Measurements from ENCODE around the gene MYL12B. TPM values are rescaled to one million over a fixed set of nuclear protein-coding genes. Genes with fewer than 3 reads are reported as not detected.

Gene MYL12B
- total RNA-seq, 4 donors from 2014 or later = 261 to 505 (median 275) TPM

DNA sequence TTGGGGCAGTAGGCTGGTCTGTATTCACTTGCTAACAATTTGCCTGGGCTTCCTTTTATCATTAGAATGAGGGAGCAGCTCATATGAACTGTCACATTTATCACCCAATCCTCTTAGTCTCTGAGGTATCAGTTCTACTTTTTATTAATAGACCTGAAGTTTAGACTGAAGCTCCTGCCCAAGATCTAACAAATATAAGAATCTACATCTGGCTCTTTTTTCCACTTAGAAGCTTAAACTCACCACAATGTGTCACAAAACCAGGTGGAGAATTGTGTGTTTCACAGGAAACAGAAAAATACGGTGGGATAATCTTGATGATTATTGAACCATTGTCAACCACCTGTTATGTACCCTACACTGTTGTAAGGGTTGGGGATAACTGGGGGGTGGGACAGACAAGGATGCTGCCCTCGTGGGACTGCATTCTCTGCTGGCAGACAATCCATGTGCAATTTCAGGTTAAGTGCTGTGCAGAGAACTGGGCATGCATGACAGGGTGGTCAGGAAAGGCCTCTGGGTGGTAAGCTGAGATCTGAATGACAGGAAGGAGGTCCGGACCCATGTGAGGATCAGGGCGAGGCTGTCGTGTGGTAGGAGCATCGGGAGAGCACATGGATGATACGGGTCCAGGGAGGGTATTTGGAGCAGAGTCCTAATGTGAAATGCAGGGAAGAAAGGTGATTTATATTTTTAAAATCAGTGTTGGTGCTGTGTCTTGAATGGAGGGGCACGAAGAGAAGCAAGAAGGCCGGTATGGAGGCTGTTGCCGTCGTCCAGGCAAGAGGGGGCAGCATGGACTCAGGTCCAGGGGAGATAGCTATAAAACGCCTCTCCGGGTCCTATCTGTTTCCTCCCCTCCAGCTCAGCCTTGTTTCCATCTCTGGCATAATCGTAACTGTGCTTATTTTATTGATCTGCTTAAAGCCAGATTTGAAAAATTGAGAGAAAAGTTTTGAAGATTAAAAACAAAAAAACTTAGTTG is 17.6 kb downstream of the MYL12B start:
- TF ChIP-seq, protein P1, sequence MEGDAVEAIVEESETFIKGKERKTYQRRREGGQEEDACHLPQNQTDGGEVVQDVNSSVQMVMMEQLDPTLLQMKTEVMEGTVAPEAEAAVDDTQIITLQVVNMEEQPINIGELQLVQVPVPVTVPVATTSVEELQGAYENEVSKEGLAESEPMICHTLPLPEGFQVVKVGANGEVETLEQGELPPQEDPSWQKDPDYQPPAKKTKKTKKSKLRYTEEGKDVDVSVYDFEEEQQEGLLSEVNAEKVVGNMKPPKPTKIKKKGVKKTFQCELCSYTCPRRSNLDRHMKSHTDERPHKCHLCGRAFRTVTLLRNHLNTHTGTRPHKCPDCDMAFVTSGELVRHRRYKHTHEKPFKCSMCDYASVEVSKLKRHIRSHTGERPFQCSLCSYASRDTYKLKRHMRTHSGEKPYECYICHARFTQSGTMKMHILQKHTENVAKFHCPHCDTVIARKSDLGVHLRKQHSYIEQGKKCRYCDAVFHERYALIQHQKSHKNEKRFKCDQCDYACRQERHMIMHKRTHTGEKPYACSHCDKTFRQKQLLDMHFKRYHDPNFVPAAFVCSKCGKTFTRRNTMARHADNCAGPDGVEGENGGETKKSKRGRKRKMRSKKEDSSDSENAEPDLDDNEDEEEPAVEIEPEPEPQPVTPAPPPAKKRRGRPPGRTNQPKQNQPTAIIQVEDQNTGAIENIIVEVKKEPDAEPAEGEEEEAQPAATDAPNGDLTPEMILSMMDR (IDR thresholded peaks at IDR 0.05; ENCODE audit: low read depth) = no peak

DNA sequence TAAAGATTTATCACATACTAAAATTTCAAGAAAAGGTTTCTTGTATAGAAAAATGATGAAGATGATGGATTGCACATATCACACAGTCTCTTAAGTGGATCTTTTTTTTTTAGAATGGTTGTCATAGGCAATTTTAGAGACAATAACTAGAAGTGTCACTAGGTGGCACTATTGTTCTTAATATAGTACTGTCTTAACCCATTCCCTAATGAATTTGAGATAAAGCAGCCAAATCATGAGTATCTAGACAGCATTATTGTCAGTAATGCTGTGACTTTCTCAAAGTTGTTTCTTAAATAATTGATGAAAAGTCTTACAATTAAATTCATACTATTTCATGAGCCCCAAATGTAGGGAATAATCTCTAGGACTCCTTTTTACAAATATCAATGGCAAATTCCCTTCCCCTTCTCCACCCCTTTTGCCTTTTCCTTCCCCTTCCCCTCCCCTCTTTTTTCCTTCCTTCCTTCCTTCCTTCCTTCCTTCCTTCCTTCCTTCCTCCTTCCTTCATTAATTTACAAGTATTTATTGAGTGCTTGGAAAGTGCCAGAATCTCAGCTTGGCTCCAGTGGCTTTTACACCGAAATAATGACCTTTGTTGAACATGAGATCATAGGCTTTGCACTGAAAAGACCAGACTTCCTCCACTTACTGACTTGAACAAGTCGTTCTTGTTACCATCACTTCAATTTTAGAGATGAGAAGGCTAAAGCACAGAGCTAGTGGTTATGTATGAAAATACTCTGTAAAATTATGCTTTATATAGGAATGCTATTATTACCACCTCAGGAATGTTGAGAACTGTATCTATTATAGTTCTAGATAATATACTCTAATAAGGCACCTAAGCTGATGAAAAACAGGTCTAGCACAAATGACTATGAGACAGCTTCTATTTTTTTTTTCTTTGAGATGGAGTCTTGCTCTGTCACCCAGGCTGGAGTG is 19.8 kb downstream of the MYL12B start:
- TF ChIP-seq, protein P1 (IDR thresholded peaks at IDR 0.05; ENCODE audit: low read depth) = no peak

DNA sequence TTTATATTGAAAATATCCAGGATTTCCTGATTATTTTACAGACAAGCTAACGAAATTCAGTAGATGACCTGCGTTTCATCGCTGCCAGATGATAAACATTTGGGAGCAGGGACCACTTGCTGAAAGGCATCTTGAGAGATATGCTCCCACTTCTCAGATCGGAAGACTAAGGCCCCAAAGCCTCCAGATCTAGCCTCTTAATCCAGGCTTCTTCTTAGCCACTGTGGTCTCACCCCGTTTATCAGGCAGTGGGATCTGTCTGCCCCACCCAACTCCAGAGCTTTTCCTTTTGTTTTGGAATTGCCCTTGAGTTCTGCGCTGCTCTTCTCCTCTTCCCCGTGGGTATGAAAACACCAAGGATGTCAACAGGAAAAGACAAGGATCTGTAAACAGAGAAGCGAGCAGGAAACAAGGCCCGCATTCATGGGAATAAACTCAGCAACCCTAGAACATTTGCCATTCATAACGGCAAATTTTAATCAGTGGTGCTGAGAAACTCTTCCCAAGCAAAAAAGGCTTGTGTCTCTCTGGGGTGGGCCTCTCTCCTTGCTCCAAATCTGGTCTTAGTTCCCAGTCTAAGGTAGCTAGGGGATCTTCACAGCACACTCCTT is 21.4 kb downstream of the MYL12B start:
- TF ChIP-seq, protein P1 (IDR thresholded peaks at IDR 0.05; ENCODE audit: low read depth) = no peak

DNA sequence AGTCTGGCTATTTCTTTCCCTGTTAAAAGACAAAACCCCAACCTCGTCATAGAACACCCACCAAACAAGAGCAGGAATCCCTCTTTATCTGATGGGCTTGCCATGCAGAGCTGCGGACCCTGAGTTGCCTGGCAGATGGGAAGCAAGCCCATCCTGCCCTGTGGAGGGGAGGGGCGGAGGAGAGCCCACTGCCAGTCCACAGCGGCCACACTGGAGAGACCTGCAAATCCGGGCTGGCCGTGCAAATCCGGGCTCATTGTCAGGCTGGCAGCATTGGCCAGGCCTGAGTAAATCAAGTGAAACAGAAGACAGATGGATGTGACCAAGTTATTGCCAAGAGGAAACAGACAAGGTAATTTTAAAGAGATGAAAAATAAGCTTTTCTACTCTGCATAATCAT is 22.0 kb downstream of the MYL12B start:
- TF ChIP-seq, protein P1 (IDR thresholded peaks at IDR 0.05; ENCODE audit: low read depth) = no peak

DNA sequence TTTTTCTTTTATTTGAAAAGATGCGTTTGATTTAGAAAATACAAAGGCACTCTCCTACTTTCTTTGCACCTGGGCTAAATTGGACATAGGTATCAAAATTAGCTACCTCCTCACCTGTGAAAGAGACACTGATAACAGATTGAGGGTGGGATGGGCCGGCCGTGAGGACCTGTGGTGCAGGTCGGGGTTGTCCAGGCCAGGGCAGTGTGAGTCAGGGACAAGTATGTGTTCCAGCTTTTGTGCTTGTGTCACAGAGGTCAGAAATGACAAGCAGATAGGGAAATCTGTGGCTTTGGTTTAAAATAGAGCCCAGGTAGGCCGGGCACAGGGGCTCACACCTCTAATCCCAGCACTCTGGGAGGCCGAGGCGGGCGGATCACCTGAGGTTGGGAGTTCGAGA is 22.6 kb downstream of the MYL12B start:
- TF ChIP-seq, protein P1 (IDR thresholded peaks at IDR 0.05; ENCODE audit: low read depth) = no peak

DNA sequence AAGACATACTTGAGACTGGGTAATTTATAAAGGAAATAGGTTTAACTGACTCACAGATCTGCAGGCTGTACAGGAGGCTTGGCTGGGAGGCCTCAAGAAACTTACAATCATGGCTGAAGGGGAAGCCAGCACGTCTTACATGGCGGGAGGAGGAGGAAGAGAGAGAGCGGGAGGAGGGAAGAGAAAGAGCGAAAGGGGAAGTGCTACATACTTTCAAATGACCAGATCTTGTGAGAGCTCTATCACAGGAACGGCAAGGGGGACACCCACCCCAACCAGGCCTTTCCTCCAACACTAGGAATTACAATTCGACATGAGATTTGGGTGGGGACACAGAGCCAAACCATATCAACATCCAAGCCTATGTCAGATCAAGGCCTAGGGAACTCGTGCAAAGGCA is 24.2 kb downstream of the MYL12B start:
- TF ChIP-seq, protein P1 (IDR thresholded peaks at IDR 0.05; ENCODE audit: low read depth) = no peak

All from subcutaneous adipose tissue (tissue), 4 donors.